ENCODE measurements around the gene OR6B1.

OR6B1 gene

GRCh38 chr7:144000020-144000419, at the start of gene OR6B1:
OR6B1 (plus strand) TSS chr7:144000320; CDS start chr7:144003997, 3,677 bp downstream.
- DNase-seq (ENCODE audit: low read depth), result no peak

DNA sequence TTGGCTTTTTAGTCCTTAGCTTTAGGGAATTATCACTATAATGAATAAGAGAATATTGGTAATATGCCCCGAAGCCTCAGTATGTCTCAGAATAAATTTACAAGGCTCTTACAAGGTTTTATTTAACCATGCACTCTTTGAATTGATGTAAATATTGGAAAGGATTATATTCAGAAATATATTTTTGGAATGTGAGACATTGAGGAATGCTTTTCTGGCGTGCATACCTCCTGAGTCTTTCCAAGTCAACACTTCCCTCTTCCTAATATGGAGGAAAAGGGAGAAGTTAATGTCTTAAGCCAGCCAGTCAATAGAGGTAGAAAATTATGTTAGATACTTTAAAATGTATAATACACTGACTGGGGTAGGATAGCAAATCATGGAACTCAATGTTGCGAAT, 46.7 kb upstream of the OR6B1 start:
- no peak for DNase-seq (ENCODE audit: low read depth)

DNA sequence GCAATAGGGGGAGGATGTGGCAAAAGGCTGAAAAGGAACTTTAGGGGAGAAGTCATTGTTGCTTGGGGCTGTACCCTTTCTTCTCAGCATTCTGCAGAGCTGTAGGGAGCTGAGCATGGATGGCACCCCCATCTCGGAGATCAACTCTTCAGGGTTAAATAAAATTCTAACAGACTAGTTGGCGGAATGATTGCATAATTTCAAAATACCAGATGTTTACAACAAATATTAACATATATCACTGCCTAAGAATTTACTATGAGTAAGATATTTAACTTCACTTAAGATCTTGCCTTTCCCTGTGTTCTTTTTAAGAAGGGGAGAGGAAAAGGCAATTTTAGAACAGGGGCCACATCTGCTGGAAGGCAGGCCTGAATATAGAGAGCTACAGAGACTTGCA, 46.0 kb upstream of the OR6B1 start:
- no peak for DNase-seq (ENCODE audit: low read depth)

- DNase-seq (ENCODE audit: low read depth), result no peak
Measured at GRCh38 chr7:143954544-143954943, 45.6 kb upstream of the OR6B1 start, which contains the start of gene OR2F1. OR2F1 (plus strand) TSS chr7:143954844; CDS start chr7:143959971, 5,127 bp downstream.

DNA sequence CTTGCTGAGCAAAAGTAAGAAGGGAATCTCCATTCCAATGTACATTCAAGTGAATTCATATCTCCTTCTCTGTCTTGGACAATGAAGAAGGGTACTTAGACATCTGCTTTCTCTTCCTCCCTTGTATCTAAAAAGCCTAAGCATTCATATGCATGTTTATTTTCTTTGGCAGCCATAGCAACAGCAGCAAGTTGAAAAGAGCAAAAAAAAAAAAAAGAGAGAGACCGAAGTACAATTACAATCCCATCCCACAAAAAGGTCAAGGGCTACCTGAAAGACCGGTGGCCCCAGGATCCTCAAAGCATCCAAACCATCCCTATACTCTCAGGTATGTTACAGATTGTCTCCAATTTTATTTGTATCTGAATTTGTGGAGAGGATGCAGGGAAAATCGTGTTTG, 41.3 kb upstream of the OR6B1 start:
- DNase-seq (ENCODE audit: low read depth), result no peak

DNA sequence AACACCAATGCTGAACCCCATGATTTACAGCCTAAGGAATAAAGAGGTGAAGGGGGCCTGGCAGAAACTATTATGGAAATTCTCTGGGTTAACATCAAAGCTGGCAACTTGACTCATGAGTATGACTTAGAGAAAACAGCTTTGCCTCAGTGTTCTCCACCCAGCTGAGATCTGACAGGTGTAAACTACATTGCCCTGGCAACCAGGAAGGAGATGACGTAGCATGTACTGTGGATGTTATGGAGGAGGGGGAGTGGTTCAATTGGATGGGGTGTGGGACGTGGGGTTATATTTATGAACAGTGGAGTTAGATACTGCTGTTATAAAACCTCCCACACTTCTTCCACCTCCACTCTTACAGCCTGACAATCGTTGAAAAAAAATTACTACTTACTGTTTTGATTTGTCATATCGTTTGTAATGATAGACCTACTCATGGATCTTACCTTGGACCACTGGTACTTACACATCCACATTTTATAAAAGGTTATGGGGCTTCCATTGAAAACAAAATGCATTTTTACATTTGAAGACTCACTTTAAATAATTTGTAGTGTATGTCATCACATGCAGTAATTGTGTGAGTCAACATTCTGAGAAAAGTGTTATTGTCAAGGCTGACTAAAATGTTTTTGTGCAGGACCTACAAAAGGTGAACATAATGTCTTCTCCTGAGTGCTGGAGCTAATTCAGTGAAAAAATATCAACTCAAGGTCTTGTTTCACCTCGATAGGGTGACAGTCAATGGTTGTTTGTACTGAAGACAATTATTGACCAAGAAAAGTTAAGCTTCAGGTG, 39.1 kb upstream of the OR6B1 start:
- no peak for DNase-seq (ENCODE audit: low read depth)

GRCh38 chr7:143965280-143965679, 34.8 kb upstream of the OR6B1 start:
- DNase-seq (ENCODE audit: low read depth), result no peak

DNA sequence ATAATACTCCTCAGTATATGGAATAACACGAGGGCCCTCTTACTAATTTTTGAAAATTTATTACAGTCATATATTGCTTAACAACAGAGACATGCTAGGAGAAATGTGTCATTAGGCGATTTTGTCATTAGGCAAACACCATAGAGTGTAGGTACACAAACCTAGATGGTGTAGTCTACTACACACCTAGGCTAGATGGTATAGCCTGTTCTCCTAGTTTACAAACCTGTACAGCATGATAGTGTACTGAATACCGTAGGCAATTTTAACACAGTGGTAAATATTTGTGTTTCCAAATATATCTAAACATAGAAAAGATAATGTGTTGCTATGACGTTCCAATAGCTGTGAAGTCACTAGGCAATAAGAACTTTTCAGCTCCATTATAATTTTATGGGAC, 32.7 kb upstream of the OR6B1 start:
- DNase-seq (ENCODE audit: low read depth), result no peak

- DNase-seq (ENCODE audit: low read depth), result no peak
Measured at GRCh38 chr7:143973870-143974416, 26.2 kb upstream of the OR6B1 start.

- no peak for DNase-seq (ENCODE audit: low read depth)
Measured at GRCh38 chr7:143974459-143974858, 25.7 kb upstream of the OR6B1 start.

DNA sequence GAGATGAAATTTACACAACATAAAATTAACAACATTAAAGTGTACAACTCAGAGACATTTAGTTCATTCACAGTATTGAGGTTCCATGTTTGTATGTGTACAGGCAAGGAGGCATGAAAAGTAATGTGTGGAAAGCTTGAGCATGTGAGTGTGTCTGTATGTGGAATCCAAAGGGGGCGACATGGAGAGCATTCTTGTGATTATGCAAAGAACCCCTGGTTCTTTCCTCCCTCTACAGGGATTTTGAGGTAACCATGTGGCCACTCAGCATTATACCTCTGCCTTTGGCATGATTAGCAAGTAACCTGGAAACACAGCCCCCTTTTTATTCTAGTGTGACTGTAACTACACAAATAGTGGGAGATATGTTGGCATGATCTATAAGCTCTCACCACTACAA, 24.5 kb upstream of the OR6B1 start:
- DNase-seq (ENCODE audit: low read depth), result no peak

DNA sequence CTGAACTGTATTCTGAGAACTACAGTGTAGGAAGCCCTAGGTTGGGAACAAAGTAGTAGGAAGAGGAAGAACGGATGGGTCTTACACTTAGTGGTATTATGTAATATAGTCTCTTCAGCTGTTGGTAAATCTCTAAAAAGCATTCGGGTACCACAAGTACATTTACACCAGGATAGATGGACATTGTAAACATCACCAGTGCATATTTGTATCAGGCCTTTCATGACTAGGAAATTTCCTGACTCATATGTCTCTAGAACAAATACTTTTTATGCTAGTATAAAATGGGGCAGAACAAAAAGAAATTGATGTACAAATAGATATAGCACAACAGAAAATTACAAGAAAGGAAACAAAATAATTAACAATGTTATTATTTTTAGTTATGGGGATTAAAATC, 21.5 kb upstream of the OR6B1 start:
- no peak for DNase-seq (ENCODE audit: low read depth)

DNA sequence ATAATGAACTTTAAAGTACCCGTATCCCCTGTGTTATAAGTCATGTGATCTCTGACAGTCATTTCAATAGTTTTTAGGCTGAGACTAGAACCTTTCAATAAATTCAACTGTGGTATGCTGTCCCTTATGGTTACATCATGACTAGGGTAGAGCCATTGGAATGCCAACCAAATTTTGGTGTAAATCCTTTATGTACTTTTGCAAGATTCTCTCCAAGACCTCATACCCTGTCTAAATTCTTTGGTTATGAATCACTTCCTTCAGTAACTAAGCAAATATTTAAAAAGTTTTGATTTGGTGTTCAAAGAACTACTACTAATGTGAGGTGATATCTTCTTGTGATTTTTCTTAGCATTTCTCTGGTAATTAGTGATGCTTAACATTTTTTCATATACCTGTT, 20.8 kb upstream of the OR6B1 start:
- no peak for DNase-seq (ENCODE audit: low read depth)

GRCh38 chr7:143979998-143980397, 20.1 kb upstream of the OR6B1 start:
- DNase-seq (ENCODE audit: low read depth), result no peak

GRCh38 chr7:143980746-143981510, 19.2 kb upstream of the OR6B1 start:
- no peak for DNase-seq (ENCODE audit: low read depth)

- DNase-seq (ENCODE audit: low read depth), result no peak
Measured at GRCh38 chr7:143983960-143984359, 16.2 kb upstream of the OR6B1 start.

DNA sequence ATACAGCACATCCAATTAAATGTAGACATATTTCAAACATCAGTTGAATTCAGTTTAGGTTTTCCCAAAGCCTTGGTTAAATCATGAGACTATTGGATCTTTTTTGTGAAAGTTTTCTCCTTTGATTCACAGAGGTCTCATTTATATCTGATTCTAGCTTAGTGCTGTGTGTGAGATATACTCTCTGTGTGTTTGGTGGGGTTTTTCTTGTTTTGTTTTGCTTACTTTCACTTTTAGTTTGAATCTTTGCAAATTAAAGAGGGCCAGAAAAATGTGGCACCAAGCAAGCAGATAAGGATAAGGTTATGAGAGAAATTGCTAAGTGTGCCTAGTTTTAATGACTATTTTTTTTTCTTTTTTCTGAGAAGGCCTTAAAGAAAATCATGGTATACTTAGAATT, 12.6 kb upstream of the OR6B1 start:
- DNase-seq (ENCODE audit: low read depth), result no peak

- DNase-seq (ENCODE audit: low read depth), result no peak
Measured at GRCh38 chr7:143988976-143989745, 11.0 kb upstream of the OR6B1 start.

- DNase-seq (ENCODE audit: low read depth), result no peak
Measured at GRCh38 chr7:143992670-143993069, 7.5 kb upstream of the OR6B1 start.

DNA sequence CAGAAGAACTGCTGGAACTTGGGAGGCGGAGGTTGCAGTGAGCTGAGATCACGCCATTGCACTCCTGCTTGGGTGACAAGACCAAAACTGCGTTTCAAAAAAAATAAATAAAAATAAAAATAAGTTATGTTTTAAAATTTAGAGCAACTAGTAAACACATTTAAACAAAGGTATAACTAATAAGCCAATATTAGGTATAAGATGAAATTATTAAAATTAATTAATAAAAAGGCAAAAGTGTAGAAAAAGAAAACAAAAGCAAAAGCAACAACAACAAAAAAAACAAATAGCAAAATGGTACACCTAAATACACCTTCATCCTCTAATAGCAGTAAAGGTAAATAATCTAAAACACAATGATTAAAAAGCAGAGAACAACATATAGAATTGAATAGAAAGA, 6.2 kb upstream of the OR6B1 start:
- no peak for DNase-seq (ENCODE audit: low read depth)

- DNase-seq (ENCODE audit: low read depth), result no peak
Measured at GRCh38 chr7:144001543-144001942, 1.4 kb downstream of the OR6B1 start.

- DNase-seq (ENCODE audit: low read depth), result no peak
Measured at GRCh38 chr7:144004703-144005102, 4.6 kb downstream of the OR6B1 start.

Data from stimulated activated CD8-positive, alpha-beta memory T cell treated with anti-CD3 and anti-CD28 coated beads, Interleukin-15, amount 100 ng/mL, for 1 hour (primary cell).